ENCODE data around the gene RTP5. TPM values are rescaled to one million over a fixed set of nuclear protein-coding genes. Genes with fewer than 3 reads are reported as not detected.
"Not testable (repeated sequence)": the region's sequence is repeated elsewhere in the genome, so short reads cannot be mapped to it uniquely, and the experiment has no call there.

RTP5 gene
- total and polyA plus RNA-seq, 2 experiments from 2014 or later: not detected

GRCh38 chr2:241833101-241833663 is 36.3 kb upstream of the RTP5 start:
- TF ChIP-seq EZH2phosphoT487 (IDR thresholded peaks at IDR 0.05; ENCODE audit: low read depth, severe bottlenecking, unreplicated experiment) (no peak), CTCF (IDR thresholded peaks at IDR 0.05; ENCODE audit: poor library complexity) (no peak), EZH2 (IDR thresholded peaks at IDR 0.05; ENCODE audit: borderline replicate concordance) (no peak)
- WGBS (ENCODE audit: low lambda C conversion rate, missing lambda C conversion rate): 58% methylated on average over 13 of the region's 13 CpGs
- no peak overlapping the region for H2AFZ ChIP-seq

DNA sequence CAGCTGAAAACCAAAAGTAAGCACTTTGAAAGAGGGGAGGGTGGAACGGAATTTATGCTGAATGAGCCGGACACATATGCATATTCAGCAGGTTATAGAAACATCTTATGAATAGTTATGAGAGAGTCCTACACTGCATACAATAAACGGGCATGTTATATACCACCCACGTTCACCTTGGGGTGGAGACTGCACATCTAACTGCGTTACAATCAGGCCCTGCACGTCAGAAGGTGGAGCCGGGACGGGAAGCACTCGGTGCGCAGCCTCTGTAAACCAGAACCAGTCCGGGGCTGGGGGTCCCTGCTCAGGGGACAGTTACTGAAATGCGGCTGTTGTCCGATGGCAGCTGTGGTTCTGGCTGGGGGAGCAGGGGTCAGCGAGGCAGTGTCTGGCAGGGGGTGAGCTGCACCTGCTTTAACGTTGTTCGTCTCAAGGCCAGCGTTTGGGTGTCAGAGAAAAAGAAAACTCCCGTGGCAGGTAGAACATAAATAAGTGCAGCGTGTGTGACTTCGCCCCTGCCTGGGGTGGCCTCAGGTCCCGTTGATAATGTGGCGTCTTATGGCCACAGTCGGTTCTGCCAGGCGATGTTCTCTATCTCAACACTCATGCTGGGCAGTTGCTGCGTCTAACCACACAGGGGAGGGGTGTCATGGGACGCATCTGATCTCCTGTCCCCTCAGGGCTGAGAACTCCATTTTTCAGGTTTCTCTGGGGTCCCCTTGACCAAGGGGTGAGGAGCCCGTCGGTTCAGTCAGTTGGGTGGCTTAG is 35.6 kb upstream of the RTP5 start:
- H3K36me3 ChIP-seq (replicated peaks; ENCODE audit: insufficient read depth, low read depth); H3K79me2 ChIP-seq; H3K4me2 ChIP-seq; H3K9me2 ChIP-seq (replicated peaks; ENCODE audit: insufficient read depth); H3K4me1 ChIP-seq (ENCODE audit: insufficient read depth); H4K20me1 ChIP-seq (ENCODE audit: insufficient read depth, poor library complexity, severe bottlenecking); DNase-seq (ENCODE audit: low spot score); H3K27me3 ChIP-seq; H2AFZ ChIP-seq; H3K4me3 ChIP-seq; H3K27ac ChIP-seq; H3K9me3 ChIP-seq (ENCODE audit: low read depth): not testable (repeated sequence)
- WGBS (ENCODE audit: low lambda C conversion rate, missing lambda C conversion rate): 87% methylated on average over 27 of the region's 28 CpGs

More at GRCh38 chr2:241833101-241833663, 36.3 kb upstream of the RTP5 start:
- no peak for DNase-seq (ENCODE audit: low spot score)
- H3K4me3 ChIP-seq: no peak overlapping the region
- H3K9me3 ChIP-seq (ENCODE audit: low read depth): no peaks in the 10 kb centered on the region
- no peaks in the 10 kb centered on the region for H3K4me1 ChIP-seq (ENCODE audit: insufficient read depth)
- H3K27ac ChIP-seq: no peak overlapping the region
- H3K9me2 ChIP-seq (replicated peaks; ENCODE audit: insufficient read depth): no peaks in the 10 kb centered on the region
- peaks cover 6% of the 10 kb centered on the region for H3K27me3 ChIP-seq
- H3K36me3 ChIP-seq (replicated peaks; ENCODE audit: insufficient read depth, low read depth): no peaks in the 10 kb centered on the region
- no peak overlapping the region for H3K4me2 ChIP-seq
- H3K79me2 ChIP-seq: no peaks in the 10 kb centered on the region
- no peaks in the 10 kb centered on the region for H4K20me1 ChIP-seq (ENCODE audit: insufficient read depth, poor library complexity, severe bottlenecking)

- Histone ChIP-seq H3K27me3 (peaks cover 6% of the 10 kb centered on the region), H3K4me3 (no peak overlapping the region), H2AFZ (no peak overlapping the region), H3K9me2 (replicated peaks; ENCODE audit: insufficient read depth) (no peaks in the 10 kb centered on the region), H3K79me2 (no peaks in the 10 kb centered on the region), H3K4me1 (ENCODE audit: insufficient read depth) (no peaks in the 10 kb centered on the region), H4K20me1 (ENCODE audit: insufficient read depth, poor library complexity, severe bottlenecking) (no peaks in the 10 kb centered on the region), H3K9me3 (ENCODE audit: low read depth) (no peaks in the 10 kb centered on the region), H3K36me3 (replicated peaks; ENCODE audit: insufficient read depth, low read depth) (no peaks in the 10 kb centered on the region), H3K27ac (no peak overlapping the region), H3K4me2 (no peak overlapping the region)
- WGBS (ENCODE audit: low lambda C conversion rate, missing lambda C conversion rate): 88% methylated on average over 10 of the region's 10 CpGs
- DNase-seq (ENCODE audit: low spot score): no peak
- TF ChIP-seq CTCF (IDR thresholded peaks at IDR 0.05; ENCODE audit: poor library complexity) (no peak), EZH2phosphoT487 (IDR thresholded peaks at IDR 0.05; ENCODE audit: low read depth, severe bottlenecking, unreplicated experiment) (no peak)
Measured at GRCh38 chr2:241834527-241835210, 34.9 kb upstream of the RTP5 start.

DNA sequence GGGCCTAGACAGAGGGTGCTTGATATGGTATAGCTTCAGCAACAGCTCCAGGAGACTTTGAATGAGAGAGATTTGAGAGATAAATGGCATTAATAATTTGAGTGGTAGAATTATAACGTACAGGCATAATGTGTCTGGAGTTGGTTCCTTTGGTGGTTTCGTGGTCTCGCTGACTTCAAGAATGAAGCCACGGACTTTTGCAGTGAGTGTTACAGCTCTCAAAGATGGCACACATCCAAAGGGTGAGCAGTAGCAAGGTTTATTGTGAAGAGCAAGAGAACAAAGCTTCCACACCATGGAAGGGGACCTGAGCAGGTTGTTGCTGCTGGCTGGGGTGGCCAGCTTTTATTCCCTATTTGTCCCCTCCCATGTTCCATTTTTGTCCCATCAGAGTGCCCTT is 33.9 kb upstream of the RTP5 start:
- Histone ChIP-seq H3K9me3 (ENCODE audit: low read depth) (no peaks in the 10 kb centered on the region), H4K20me1 (ENCODE audit: insufficient read depth, poor library complexity, severe bottlenecking) (no peaks in the 10 kb centered on the region), H3K79me2 (no peaks in the 10 kb centered on the region), H3K9me2 (replicated peaks; ENCODE audit: insufficient read depth) (no peaks in the 10 kb centered on the region), H3K27me3 (peaks cover 6% of the 10 kb centered on the region), H3K4me3 (no peak overlapping the region), H3K36me3 (replicated peaks; ENCODE audit: insufficient read depth, low read depth) (no peaks in the 10 kb centered on the region), H3K4me1 (ENCODE audit: insufficient read depth) (no peaks in the 10 kb centered on the region), H2AFZ (no peak overlapping the region), H3K27ac (no peak overlapping the region), H3K4me2 (no peak overlapping the region)
- 97% methylated on average over 4 of the region's 4 CpGs for WGBS (ENCODE audit: low lambda C conversion rate, missing lambda C conversion rate)
- no peak for TF ChIP-seq EZH2phosphoT487 (IDR thresholded peaks at IDR 0.05; ENCODE audit: low read depth, severe bottlenecking, unreplicated experiment)
- TF ChIP-seq CTCF (IDR thresholded peaks at IDR 0.05; ENCODE audit: poor library complexity): no peak
- no peak for TF ChIP-seq EZH2 (IDR thresholded peaks at IDR 0.05; ENCODE audit: borderline replicate concordance)
- no peak for DNase-seq (ENCODE audit: low spot score)
